Measurements from ENCODE around the gene SMNDC1.

The SMNDC1 gene

GRCh38 chr10:110241407-110241806 is 63.3 kb downstream of the SMNDC1 start:
- peaks cover 48% of the 10 kb centered on the region for H4K20me1 ChIP-seq
- H3K27ac ChIP-seq, result no peak overlapping the region
- no peak overlapping the region for H3K4me2 ChIP-seq

More at GRCh38 chr10:110241407-110241806, 63.3 kb downstream of the SMNDC1 start:
- Histone ChIP-seq H3K9me3 (peaks cover 12% of the 10 kb centered on the region), H3K27me3 (no peaks in the 10 kb centered on the region), H3K9ac (no peak overlapping the region), H3K4me1 (no peaks in the 10 kb centered on the region), H3K36me3 (peaks cover 30% of the 10 kb centered on the region), H3K4me3 (no peak overlapping the region)
- TF ChIP-seq Cebpa-rat (IDR thresholded peaks at IDR 0.05), result no peak

All from BLaER1 (cell line).